ENCODE data around the gene KRTAP3-2.

DNA sequence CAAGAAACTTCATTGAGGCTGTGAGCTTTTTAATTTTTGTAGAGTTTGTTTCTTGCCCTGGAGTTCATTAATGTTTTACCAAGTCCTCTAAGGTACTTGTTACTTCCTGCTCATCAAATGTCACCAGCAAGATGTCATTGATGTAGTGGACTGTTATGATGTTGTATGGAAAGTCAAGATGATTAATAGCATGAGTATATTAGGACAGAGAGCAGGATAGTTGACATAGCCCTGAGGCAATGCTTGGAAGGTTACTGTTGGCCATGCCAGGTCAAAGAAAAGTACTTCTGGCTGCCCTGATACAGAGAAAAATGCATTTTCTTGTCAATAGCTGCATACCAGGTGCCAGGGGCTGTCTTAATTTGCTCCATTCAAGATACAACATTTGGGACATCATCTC is 20.6 kb upstream of the KRTAP3-2 start:
- TF ChIP-seq CTCF (IDR thresholded peaks at IDR 0.05; ENCODE audit: low read depth, low read length) (no peak), MAX (IDR thresholded peaks at IDR 0.05; ENCODE audit: low read depth, low read length) (no peak), MYC (IDR thresholded peaks at IDR 0.05; ENCODE audit: low read depth, low read length) (no peak), POLR2A (IDR thresholded peaks at IDR 0.05; ENCODE audit: extremely low read depth, insufficient read length) (no peak)

Data from NB4 (cell line).